ENCODE data around the gene KRTAP10-5.
"Not testable (repeated sequence)": the region's sequence is repeated elsewhere in the genome, so short reads cannot be mapped to it uniquely, and the experiment has no call there.

The KRTAP10-5 gene

GRCh38 chr21:44552136-44552535, 28.3 kb downstream of the KRTAP10-5 start:
- no peak for TF ChIP-seq CTCF (IDR thresholded peaks at IDR 0.05; ENCODE audit: borderline replicate concordance, control extremely low read depth, extremely low read depth, insufficient read depth, missing control alignments)
- in situ Hi-C loops (cut with MboI; ENCODE audit: low sequenced_read_pairs, unreplicated experiment): no loop called here
- DNase-seq (ENCODE audit: low spot score): no peak

- TF ChIP-seq CTCF (IDR thresholded peaks at IDR 0.05; ENCODE audit: borderline replicate concordance, control extremely low read depth, extremely low read depth, insufficient read depth, missing control alignments): no peak
- in situ Hi-C loops (cut with MboI; ENCODE audit: low sequenced_read_pairs, unreplicated experiment): no loop called here
- no peak for DNase-seq (ENCODE audit: low spot score)
These were observed 29.0 kb downstream of the KRTAP10-5 start, which contains the start of gene KRTAP10-2 for GRCh38 chr21:44551340-44551961. KRTAP10-2 (minus strand) TSS chr21:44551505; CDS start chr21:44551458, 47 bp downstream.

- in situ Hi-C loops (cut with MboI; ENCODE audit: low sequenced_read_pairs, unreplicated experiment): no loop called here
- DNase-seq (ENCODE audit: low spot score): no peak
- no peak for TF ChIP-seq CTCF (IDR thresholded peaks at IDR 0.05; ENCODE audit: borderline replicate concordance, control extremely low read depth, extremely low read depth, insufficient read depth, missing control alignments)
These were observed 29.6 kb downstream of the KRTAP10-5 start for GRCh38 chr21:44550807-44551206.

GRCh38 chr21:44550285-44550684, 30.1 kb downstream of the KRTAP10-5 start:
- in situ Hi-C loops (cut with MboI; ENCODE audit: low sequenced_read_pairs, unreplicated experiment); DNase-seq (ENCODE audit: low spot score): not testable (repeated sequence)

GRCh38 chr21:44549525-44550211, 30.7 kb downstream of the KRTAP10-5 start:
- in situ Hi-C loops (cut with MboI; ENCODE audit: low sequenced_read_pairs, unreplicated experiment): no loop called here
- DNase-seq (ENCODE audit: low spot score): no peak

GRCh38 chr21:44548922-44549321, 31.5 kb downstream of the KRTAP10-5 start:
- DNase-seq (ENCODE audit: low spot score): no peak
- no peak for TF ChIP-seq CTCF (IDR thresholded peaks at IDR 0.05; ENCODE audit: borderline replicate concordance, control extremely low read depth, extremely low read depth, insufficient read depth, missing control alignments)
- in situ Hi-C loops (cut with MboI; ENCODE audit: low sequenced_read_pairs, unreplicated experiment): no loop called here

More at GRCh38 chr21:44549525-44550211, 30.7 kb downstream of the KRTAP10-5 start:
- TF ChIP-seq CTCF (IDR thresholded peaks at IDR 0.05; ENCODE audit: borderline replicate concordance, control extremely low read depth, extremely low read depth, insufficient read depth, missing control alignments): no peak

- in situ Hi-C loops (cut with MboI; ENCODE audit: low sequenced_read_pairs, unreplicated experiment): no loop called here
- no peak for DNase-seq (ENCODE audit: low spot score)
- TF ChIP-seq CTCF (IDR thresholded peaks at IDR 0.05; ENCODE audit: borderline replicate concordance, control extremely low read depth, extremely low read depth, insufficient read depth, missing control alignments): no peak
These were observed 32.0 kb downstream of the KRTAP10-5 start for GRCh38 chr21:44548381-44548780.

Data from GM13976 (cell line).